Breast epithelium (tissue), 3 donors: Measurements from ENCODE around the gene DDIT3.

ENCODE experiments used
- POLR2A ChIP-seq: fragments of 450-650 bp; IDR thresholded peaks from one replicate; pipeline ENCODE4 v1.6.1; 2016; ENCODE audit warnings: antibody characterized with exemption, mild to moderate bottlenecking, moderate library complexity
- POLR2AphosphoS5 ChIP-seq, 3 donors: sonication (generic); formaldehyde crosslinking; IDR thresholded peaks; one replicate each; pipeline ENCODE4 v1.6.1; 2017; ENCODE audit warnings: antibody characterized with exemption in 3 of 3
- TF ChIP-seq, protein P1 (sequence below), 3 donors: fragments of 450-650 bp; IDR thresholded peaks; one replicate each; pipeline ENCODE4 v1.5.1; 2016 to 2017; ENCODE audit warnings: antibody characterized with exemption in 3 of 3, mild to moderate bottlenecking in 3 of 3, moderate library complexity in 3 of 3

GRCh38 chr12:57534250-57534649 lies 13.9 kb upstream of the DDIT3 start:
- TF ChIP-seq, protein P1, sequence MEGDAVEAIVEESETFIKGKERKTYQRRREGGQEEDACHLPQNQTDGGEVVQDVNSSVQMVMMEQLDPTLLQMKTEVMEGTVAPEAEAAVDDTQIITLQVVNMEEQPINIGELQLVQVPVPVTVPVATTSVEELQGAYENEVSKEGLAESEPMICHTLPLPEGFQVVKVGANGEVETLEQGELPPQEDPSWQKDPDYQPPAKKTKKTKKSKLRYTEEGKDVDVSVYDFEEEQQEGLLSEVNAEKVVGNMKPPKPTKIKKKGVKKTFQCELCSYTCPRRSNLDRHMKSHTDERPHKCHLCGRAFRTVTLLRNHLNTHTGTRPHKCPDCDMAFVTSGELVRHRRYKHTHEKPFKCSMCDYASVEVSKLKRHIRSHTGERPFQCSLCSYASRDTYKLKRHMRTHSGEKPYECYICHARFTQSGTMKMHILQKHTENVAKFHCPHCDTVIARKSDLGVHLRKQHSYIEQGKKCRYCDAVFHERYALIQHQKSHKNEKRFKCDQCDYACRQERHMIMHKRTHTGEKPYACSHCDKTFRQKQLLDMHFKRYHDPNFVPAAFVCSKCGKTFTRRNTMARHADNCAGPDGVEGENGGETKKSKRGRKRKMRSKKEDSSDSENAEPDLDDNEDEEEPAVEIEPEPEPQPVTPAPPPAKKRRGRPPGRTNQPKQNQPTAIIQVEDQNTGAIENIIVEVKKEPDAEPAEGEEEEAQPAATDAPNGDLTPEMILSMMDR (IDR thresholded peaks at IDR 0.05) = no peak
- no peak for TF ChIP-seq POLR2A
- TF ChIP-seq POLR2AphosphoS5 (IDR thresholded peaks at IDR 0.05) = no peak
